Measurements from ENCODE around the gene PCSK2. TPM values are rescaled to one million over a fixed set of nuclear protein-coding genes. Genes with fewer than 3 reads are reported as not detected.

The PCSK2 gene
- total and polyA plus RNA-seq, 10 donors, result 0.06 to 0.17 (median 0.16) TPM; not detected in 3

DNA sequence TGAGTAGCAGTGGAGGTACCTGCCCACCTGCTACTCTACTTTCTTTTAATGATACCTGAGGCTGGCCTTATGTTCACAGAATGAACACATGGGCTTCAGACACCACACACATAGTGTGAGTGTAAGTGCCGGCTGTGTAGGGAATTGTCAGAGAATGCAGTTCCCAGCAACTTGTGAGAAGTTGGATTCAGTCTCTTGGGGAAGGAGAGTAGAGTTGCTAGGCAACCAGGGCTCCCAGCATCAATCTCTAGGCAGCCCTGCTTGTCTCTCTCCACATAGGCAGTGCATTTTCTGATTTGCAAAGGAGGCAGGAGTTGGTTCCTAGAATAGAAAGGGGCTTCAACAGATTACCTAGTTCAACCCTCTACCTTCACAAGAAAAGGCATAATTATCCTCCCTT is 230.2 kb downstream of the PCSK2 start:
- no peaks in the 10 kb centered on the region for H3K9me3 ChIP-seq
- intact Hi-C loops (cut with DNase I; ENCODE audit: low total_unique reads), result no loop called here
- no peaks in the 10 kb centered on the region for H3K4me1 ChIP-seq
- no peak overlapping the region for H3K27ac ChIP-seq
- peaks cover 0 to 33% (median 5%) of the 10 kb centered on the region in 7 donors for H3K27me3 ChIP-seq (replicated peaks in 1 of 7)
- TF ChIP-seq POLR2AphosphoS5 (IDR thresholded peaks at IDR 0.05), result no peak
- TF ChIP-seq, protein P1, sequence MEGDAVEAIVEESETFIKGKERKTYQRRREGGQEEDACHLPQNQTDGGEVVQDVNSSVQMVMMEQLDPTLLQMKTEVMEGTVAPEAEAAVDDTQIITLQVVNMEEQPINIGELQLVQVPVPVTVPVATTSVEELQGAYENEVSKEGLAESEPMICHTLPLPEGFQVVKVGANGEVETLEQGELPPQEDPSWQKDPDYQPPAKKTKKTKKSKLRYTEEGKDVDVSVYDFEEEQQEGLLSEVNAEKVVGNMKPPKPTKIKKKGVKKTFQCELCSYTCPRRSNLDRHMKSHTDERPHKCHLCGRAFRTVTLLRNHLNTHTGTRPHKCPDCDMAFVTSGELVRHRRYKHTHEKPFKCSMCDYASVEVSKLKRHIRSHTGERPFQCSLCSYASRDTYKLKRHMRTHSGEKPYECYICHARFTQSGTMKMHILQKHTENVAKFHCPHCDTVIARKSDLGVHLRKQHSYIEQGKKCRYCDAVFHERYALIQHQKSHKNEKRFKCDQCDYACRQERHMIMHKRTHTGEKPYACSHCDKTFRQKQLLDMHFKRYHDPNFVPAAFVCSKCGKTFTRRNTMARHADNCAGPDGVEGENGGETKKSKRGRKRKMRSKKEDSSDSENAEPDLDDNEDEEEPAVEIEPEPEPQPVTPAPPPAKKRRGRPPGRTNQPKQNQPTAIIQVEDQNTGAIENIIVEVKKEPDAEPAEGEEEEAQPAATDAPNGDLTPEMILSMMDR (IDR thresholded peaks at IDR 0.05 in 8 of 11, conservative IDR thresholded peaks at IDR 0.05 in 3 of 11), result no peak
- no peak for TF ChIP-seq POLR2A (IDR thresholded peaks at IDR 0.05)
- no peak overlapping the region for H3K4me3 ChIP-seq
- WGBS, 5 donors, result 86 to 100% (median 90%) methylated on average over 1 of the region's 1 CpG
- no peaks in the 10 kb centered on the region for H3K36me3 ChIP-seq
- DNase-seq, result no peak

DNA sequence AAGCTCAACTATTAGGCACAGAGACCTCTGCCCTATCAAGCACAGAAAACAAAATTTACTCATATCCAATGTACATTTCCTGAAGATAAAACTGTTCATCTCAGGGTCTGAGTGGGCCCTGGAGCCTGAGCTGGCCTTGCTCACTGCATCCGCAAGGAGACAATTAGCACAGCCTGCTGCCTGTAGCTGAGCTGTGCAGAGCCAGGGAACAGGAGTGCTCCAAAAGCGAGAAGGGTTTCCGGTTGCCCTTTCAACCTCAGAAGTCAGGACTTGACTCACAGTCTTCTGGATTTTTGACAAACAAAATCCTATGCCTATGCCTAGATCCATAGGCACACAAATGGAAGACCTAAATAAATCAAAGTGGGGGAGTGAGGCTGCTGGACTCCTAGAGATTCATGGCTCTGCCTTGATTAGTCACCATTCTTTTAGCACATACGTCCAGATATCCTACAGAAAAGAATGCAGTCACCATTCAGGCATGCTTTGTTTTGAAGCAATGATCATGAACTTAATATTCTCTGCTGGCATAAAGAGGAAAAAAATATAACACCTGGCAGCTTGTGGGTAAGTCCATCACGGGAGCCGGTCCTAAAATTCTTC is 230.8 kb downstream of the PCSK2 start:
- Histone ChIP-seq H3K4me3 (no peak overlapping the region), H3K4me1 (no peaks in the 10 kb centered on the region), H3K9me3 (no peaks in the 10 kb centered on the region), H3K27ac (no peak overlapping the region), H3K27me3 (replicated peaks in 1 of 7) (peaks cover 0 to 27% (median 5%) of the 10 kb centered on the region in 7 donors), H3K36me3 (no peaks in the 10 kb centered on the region)
- DNase-seq, result no peak
- 84 to 89% (median 87%) methylated on average over 6 of the region's 6 CpGs for WGBS, 5 donors
- intact Hi-C loops (cut with DNase I; ENCODE audit: low total_unique reads), result no loop called here
- no peak for TF ChIP-seq POLR2A (IDR thresholded peaks at IDR 0.05)
- TF ChIP-seq, protein P1 (IDR thresholded peaks at IDR 0.05 in 8 of 11, conservative IDR thresholded peaks at IDR 0.05 in 3 of 11), result no peak
- no peak for TF ChIP-seq POLR2AphosphoS5 (IDR thresholded peaks at IDR 0.05)

DNA sequence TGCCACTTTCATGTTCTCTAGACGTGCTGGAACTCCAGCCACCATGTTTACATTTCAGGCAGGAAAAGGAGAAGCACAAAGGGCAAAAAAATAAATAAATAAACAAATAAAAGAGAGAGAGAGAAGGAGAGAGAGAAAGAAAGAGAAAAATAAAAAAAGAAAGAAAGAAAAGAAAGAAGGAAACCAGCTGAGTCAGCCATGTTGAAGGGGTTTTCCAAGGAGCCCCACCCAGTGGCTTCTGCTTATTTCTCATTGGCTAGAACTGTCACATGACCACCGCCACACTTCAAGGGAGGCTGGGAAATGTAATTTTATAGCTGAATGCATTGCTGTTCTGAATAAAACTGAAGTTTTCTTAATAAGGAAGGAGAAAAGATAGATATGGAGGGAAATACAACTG is 233.3 kb downstream of the PCSK2 start:
- intact Hi-C loops (cut with DNase I; ENCODE audit: low total_unique reads), result no loop called here
- WGBS, 5 donors, result 79 to 86% (median 83%) methylated on average over 2 of the region's 2 CpGs

DNA sequence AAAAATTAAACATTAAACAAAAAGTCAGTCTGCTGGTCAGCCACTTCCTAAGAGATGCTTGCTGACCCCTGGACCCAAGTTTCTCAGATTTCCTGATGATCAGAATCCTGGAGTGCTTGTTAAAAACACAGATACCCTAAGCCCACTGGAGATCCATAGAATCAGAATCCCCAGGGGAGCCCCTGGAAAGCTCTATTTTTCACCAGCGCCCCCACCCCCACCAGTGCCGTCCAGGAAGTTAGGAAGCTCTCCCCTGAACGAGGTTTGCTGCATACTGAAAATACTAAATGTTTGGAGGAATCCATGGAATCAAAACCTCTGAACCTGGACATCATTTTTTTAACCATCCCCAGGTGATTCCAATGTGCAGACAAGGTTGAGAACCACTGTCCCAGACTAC is 235.1 kb downstream of the PCSK2 start:
- Histone ChIP-seq H3K27ac (no peak overlapping the region), H3K27me3 (replicated peaks in 1 of 7) (no peaks in the 10 kb centered on the region), H3K4me1 (no peaks in the 10 kb centered on the region), H3K4me3 (no peak overlapping the region), H3K9me3 (no peaks in the 10 kb centered on the region), H3K36me3 (no peaks in the 10 kb centered on the region)
- TF ChIP-seq POLR2AphosphoS5 (IDR thresholded peaks at IDR 0.05) (no peak), POLR2A (IDR thresholded peaks at IDR 0.05) (no peak)
- TF ChIP-seq, protein P1 (IDR thresholded peaks at IDR 0.05 in 8 of 11, conservative IDR thresholded peaks at IDR 0.05 in 3 of 11), result no peak
- no peak for DNase-seq
- WGBS, 5 donors, result 60 to 70% (median 63%) methylated on average over 3 of the region's 3 CpGs
- intact Hi-C loops (cut with DNase I; ENCODE audit: low total_unique reads), result no loop called here

More for the DNA sequence above, 233.3 kb downstream of the PCSK2 start:
- H3K27ac ChIP-seq, result no peak overlapping the region
- H3K4me3 ChIP-seq, result no peak overlapping the region
- DNase-seq, result no peak
- H3K4me1 ChIP-seq, result no peaks in the 10 kb centered on the region
- peaks cover 0 to 12% (median 0%) of the 10 kb centered on the region in 7 donors for H3K27me3 ChIP-seq (replicated peaks in 1 of 7)
- no peaks in the 10 kb centered on the region for H3K9me3 ChIP-seq
- no peaks in the 10 kb centered on the region for H3K36me3 ChIP-seq
- TF ChIP-seq, protein P1 (IDR thresholded peaks at IDR 0.05 in 8 of 11, conservative IDR thresholded peaks at IDR 0.05 in 3 of 11), result no peak
- TF ChIP-seq POLR2AphosphoS5 (IDR thresholded peaks at IDR 0.05) (no peak), POLR2A (IDR thresholded peaks at IDR 0.05) (no peak)

Data from spleen (tissue), 11 donors.